Cardiac muscle cell (in vitro differentiated cells and primary cell): ENCODE data around the gene SMYD4. TPM values are rescaled to one million over a fixed set of nuclear protein-coding genes. Genes with fewer than 3 reads are reported as not detected.
A peak's percentile ranks its signal among the peaks of the same experiment; 100 is the strongest.

Experiments
- DNase-seq, 2 donors: peaks; one replicate each; pipeline versions ENCODE4 v3.0.0 to v3.0.0-alpha.2; 2010 to 2017; ENCODE audit warnings: low read depth in 1 of 2, low spot score in 1 of 2
- H3K27ac ChIP-seq: fragments of 200-600 bp; sonication (generic); 2 replicates; pipeline ENCODE4 v1.5.1; 2016
- H3K27me3 ChIP-seq: fragments of 200-600 bp; sonication (generic); 2 replicates; pipeline ENCODE4 v1.6.0; 2016; ENCODE audit warnings: control low read depth
- H3K36me3 ChIP-seq: fragments of 200-600 bp; sonication (generic); 2 replicates; pipeline ENCODE4 v1.5.1; 2016; ENCODE audit warnings: control low read depth
- H3K4me1 ChIP-seq: fragments of 200-600 bp; sonication (generic); 2 replicates; pipeline ENCODE4 v1.8.1; 2017; ENCODE audit warnings: low read depth, mild to moderate bottlenecking, mixed run types
- H3K4me3 ChIP-seq: fragments of 200-600 bp; sonication (generic); 2 replicates; pipeline ENCODE4 v1.5.1; 2016; ENCODE audit warnings: mild to moderate bottlenecking
- H3K9me3 ChIP-seq: fragments of 200-600 bp; sonication (generic); 2 replicates; pipeline ENCODE4 v1.5.1; 2017; ENCODE audit warnings: low read depth, mild to moderate bottlenecking, control low read depth
- polyA plus RNA-seq: library from polyadenylated mRNA; unstranded; fragments of >200 nt; fragmentation: Nextera tagmentation; extraction: Ambion mirVana; gene quantifications from 2 replicates; pipeline ENCODE4 v1.2.1, GENCODE V29; 2016
- total RNA-seq: library from RNA; depleted of rRNA; stranded (reverse); fragments of >200 nt; gene quantifications from 2 replicates; pipeline ENCODE4 v1.2.3, GENCODE V29; 2016
- TF ChIP-seq, protein P1 (sequence below): IDR thresholded peaks from 2 replicates; pipeline ENCODE4 v1.5.1; 2012; ENCODE audit warnings: low read depth, mild to moderate bottlenecking, low read length

The SMYD4 gene
- total and polyA plus RNA-seq, 2 experiments from 2014 or later, result 19.2 to 24.2 TPM

DNA sequence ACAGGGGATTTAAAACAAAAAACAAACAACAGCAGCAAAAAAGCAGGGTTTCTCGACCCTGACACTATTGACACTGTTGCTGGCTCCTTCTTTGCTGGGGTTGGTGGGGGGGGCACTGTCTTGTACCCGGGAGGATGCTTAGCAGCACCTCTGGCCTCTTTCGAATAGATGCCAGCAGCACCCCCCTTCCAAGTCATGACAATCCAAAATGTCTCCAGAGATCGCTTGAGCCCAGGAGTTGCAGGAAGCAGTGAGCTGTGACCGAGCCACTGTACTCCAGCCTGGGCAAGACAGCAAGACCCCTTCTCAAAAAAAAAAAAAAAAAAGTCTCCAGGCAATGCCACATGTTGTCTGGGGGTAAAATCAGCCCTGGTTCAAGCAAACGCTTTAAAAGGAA, 47.5 kb downstream of the SMYD4 start:
- H3K9me3 ChIP-seq, result no peaks in the 10 kb centered on the region
- H3K4me1 ChIP-seq, result no peaks in the 10 kb centered on the region
- no peak overlapping the region for H3K27ac ChIP-seq
- no peak for DNase-seq
- H3K27me3 ChIP-seq, result no peaks in the 10 kb centered on the region
- TF ChIP-seq, protein P1, sequence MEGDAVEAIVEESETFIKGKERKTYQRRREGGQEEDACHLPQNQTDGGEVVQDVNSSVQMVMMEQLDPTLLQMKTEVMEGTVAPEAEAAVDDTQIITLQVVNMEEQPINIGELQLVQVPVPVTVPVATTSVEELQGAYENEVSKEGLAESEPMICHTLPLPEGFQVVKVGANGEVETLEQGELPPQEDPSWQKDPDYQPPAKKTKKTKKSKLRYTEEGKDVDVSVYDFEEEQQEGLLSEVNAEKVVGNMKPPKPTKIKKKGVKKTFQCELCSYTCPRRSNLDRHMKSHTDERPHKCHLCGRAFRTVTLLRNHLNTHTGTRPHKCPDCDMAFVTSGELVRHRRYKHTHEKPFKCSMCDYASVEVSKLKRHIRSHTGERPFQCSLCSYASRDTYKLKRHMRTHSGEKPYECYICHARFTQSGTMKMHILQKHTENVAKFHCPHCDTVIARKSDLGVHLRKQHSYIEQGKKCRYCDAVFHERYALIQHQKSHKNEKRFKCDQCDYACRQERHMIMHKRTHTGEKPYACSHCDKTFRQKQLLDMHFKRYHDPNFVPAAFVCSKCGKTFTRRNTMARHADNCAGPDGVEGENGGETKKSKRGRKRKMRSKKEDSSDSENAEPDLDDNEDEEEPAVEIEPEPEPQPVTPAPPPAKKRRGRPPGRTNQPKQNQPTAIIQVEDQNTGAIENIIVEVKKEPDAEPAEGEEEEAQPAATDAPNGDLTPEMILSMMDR, result no peak
- H3K4me3 ChIP-seq, result no peak overlapping the region
- H3K36me3 ChIP-seq, result peaks cover 31% of the 10 kb centered on the region

DNA sequence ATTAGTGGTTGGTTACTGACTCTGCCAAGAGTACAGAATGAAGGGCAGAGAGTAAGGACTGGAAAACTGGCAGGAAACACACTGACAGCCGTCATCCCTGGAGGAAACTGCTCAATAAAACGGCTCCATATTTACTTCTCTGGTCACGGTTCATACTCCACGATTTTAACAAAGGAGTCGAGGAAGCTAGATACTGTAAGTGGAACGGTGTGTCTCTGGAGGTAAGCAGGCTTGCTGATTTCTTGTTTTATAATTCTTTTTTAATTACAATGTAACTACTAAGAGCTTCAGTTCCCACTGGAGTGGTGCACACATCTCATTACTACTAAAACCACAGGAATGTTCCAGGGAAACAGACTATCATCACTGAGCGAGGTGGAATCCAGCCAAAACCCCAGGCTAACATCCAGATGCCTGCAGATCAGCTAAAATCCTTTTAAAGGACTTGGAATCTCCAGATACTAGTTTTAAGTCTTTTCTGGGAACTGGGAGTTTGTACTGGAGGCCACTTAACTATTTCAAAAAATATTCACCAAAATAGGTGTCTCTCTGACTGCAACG, 50.1 kb downstream of the SMYD4 start:
- Histone ChIP-seq H3K9me3 (no peaks in the 10 kb centered on the region), H3K4me1 (no peaks in the 10 kb centered on the region), H3K36me3 (peaks cover 30% of the 10 kb centered on the region), H3K4me3 (no peak overlapping the region), H3K27ac (no peak overlapping the region), H3K27me3 (no peaks in the 10 kb centered on the region)
- DNase-seq, result peak in 1 of 2 donors; percentile 99
- TF ChIP-seq, protein P1, result no peak

DNA sequence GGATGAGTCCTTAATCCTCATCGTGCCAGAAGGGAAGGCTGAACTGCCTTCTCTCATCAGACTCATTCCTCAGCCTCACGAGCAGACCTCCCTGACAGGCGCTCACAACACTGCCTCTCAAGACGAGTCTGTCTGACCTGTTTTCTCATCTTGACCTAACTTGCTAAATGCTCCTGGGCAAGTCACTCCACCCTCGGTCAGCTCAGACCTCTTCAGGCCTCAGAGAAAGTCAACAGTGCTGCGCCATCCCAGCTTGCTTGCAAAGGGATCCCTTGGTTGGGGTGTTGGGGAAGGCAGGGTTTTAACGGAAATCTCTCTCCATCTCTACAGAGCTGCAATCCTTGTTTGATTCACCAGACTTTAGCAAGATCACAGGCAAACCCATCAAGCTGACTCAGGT, 52.8 kb downstream of the SMYD4 start:
- DNase-seq, result no peak
- peaks cover 24% of the 10 kb centered on the region for H3K36me3 ChIP-seq
- H3K27ac ChIP-seq, result no peak overlapping the region
- H3K9me3 ChIP-seq, result no peaks in the 10 kb centered on the region
- no peaks in the 10 kb centered on the region for H3K27me3 ChIP-seq
- TF ChIP-seq, protein P1, result no peak
- H3K4me3 ChIP-seq, result no peak overlapping the region
- H3K4me1 ChIP-seq, result no peaks in the 10 kb centered on the region

DNA sequence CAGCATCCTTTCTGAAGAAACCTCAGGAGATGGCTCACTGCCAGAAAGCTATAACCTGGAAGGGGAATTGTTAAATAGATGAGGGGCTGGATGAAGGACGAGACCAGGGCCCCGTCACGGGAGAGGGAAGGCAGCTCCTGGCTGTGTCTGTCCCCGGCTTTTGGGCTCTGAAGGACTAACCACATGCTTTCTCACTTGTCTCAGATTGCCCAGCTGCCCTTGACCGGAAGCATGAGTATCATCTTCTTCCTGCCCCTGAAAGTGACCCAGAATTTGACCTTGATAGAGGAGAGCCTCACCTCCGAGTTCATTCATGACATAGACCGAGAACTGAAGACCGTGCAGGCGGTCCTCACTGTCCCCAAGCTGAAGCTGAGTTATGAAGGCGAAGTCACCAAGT, 53.4 kb downstream of the SMYD4 start:
- no peaks in the 10 kb centered on the region for H3K27me3 ChIP-seq
- TF ChIP-seq, protein P1, result no peak
- H3K36me3 ChIP-seq, result peaks cover 21% of the 10 kb centered on the region
- no peaks in the 10 kb centered on the region for H3K9me3 ChIP-seq
- no peak overlapping the region for H3K27ac ChIP-seq
- H3K4me1 ChIP-seq, result no peaks in the 10 kb centered on the region
- H3K4me3 ChIP-seq, result no peak overlapping the region
- no peak for DNase-seq

DNA sequence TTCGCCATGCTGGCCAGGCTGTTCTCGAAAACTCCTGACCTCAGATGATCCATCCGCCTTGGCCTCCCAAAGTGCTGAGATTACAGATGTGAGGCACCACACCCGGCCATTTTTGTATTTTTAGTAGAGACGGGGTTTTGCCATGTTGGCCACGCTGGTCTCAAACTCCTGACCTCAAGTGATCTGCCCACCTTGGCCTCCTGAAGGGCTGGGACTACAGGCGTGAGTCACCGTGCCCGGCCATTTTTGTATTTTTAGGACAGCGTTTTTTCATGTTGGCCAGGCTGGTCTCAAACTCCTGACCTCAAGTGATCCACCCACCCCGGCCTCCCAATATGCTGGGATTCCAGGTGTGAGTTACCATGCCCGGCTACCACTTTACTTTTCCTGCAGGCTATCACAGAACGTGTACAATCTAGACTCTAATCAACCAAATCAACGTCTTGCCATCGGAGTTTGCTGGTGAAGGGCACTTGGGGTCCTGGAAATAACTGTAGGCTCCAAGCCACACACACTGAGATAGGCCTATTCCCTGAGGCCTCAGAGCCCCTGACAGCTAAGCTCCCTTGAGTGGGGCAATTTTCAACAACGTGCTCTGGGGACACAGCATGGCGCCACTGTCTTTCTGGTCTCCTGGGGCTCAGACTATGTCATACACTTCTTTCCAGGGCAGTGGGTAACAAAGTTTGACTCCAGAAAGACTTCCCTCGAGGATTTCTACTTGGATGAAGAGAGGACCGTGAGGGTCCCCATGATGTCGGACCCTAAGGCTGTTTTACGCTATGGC, 55.1 kb downstream of the SMYD4 start:
- no peak for DNase-seq
- TF ChIP-seq, protein P1, result no peak
- H3K9me3 ChIP-seq, result no peaks in the 10 kb centered on the region
- H3K27me3 ChIP-seq, result no peaks in the 10 kb centered on the region
- H3K36me3 ChIP-seq, result peaks cover 16% of the 10 kb centered on the region
- H3K27ac ChIP-seq, result peak overlapping the region; percentile 35
- no peak overlapping the region for H3K4me3 ChIP-seq
- no peaks in the 10 kb centered on the region for H3K4me1 ChIP-seq
